ENCODE data around the gene RBM20.

Gene RBM20

GRCh38 chr10:110643653-110644597 is at the start of gene RBM20:
Gene RBM20 (plus strand): TSS chr10:110644336. CDS start chr10:110644455, 119 bp downstream.
- ATAC-seq: peak; percentile 85
- no peak for TF ChIP-seq PATZ1 (CRISPR knock-in tag; IDR thresholded peaks at IDR 0.05; ENCODE audit: borderline replicate concordance)
- TF ChIP-seq CSDC2 (CRISPR knock-in tag; IDR thresholded peaks at IDR 0.05): peak; percentile 61; the same call in 1 of the 2 replicates

DNA sequence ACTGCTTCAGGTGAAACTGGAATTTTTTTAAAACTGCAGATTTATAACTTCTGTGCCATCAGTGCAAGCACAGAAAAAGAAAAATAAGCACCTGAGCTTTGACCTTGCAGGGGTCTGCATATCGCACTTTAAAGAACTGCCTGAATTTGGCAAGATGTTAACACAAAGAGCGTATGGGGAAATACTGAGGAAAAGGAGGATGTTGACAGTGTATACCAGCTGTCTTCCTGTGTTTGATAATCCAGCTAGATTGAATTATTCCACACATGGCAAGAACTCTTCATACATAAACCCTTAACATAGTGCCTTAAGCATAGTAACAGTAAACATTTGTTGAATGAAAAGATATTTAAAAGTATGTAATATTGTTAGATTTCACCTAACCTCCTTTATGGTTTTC is 46.7 kb upstream of the RBM20 start:
- ATAC-seq: no peak
- TF ChIP-seq ZNF70 (CRISPR knock-in tag; IDR thresholded peaks at IDR 0.05): no peak
- TF ChIP-seq PATZ1 (CRISPR knock-in tag; IDR thresholded peaks at IDR 0.05; ENCODE audit: borderline replicate concordance): no peak
- TF ChIP-seq TOX (CRISPR knock-in tag; IDR thresholded peaks at IDR 0.05; ENCODE audit: borderline replicate concordance): no peak
- no peak for TF ChIP-seq ZC3H10 (CRISPR knock-in tag; IDR thresholded peaks at IDR 0.05)

DNA sequence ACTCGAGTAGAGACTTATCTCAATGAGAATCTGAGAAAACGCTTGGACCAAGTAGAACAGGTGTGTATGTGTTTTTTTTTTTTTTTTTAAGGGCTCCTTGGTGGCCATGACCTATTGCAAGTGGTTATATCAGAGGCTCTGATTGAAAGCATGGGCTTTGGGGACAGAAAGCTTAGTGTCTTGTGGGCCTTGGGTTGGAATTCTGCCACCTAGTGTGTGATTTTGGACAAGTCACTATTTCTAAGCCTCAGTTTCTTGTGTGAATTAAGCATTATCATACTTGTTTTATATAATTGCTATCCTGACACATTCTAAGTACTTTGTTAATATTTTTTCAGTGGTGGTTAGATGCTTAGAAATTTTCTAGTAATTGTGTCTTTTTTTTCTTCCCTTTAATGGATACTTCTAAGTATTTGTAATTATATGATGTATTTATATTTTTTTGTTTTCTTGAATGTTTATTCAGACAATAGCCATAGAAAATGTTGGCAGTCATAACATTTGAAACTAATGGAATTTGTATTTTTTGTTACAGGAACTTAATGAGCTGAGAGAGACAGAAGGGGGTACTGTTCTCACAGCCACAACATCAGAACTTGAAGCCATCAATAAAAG is 43.5 kb upstream of the RBM20 start:
- ATAC-seq: peak; percentile 81
- TF ChIP-seq GLIS3 (CRISPR knock-in tag; IDR thresholded peaks at IDR 0.05) (no peak), SNAI2 (CRISPR knock-in tag; IDR thresholded peaks at IDR 0.05) (no peak), OSR1 (CRISPR knock-in tag; IDR thresholded peaks at IDR 0.05) (no peak), ZC3H10 (CRISPR knock-in tag; IDR thresholded peaks at IDR 0.05) (no peak), ESRRG (CRISPR knock-in tag; IDR thresholded peaks at IDR 0.05) (no peak), ZFP3 (CRISPR knock-in tag; IDR thresholded peaks at IDR 0.05) (no peak), ZNF565 (CRISPR knock-in tag; conservative IDR thresholded peaks at IDR 0.05; ENCODE audit: low read depth) (no peak), TOX (CRISPR knock-in tag; IDR thresholded peaks at IDR 0.05; ENCODE audit: borderline replicate concordance) (no peak), CREB5 (CRISPR knock-in tag; IDR thresholded peaks at IDR 0.05; ENCODE audit: low read depth) (no peak), RARB (CRISPR knock-in tag; IDR thresholded peaks at IDR 0.05) (no peak)
- TF ChIP-seq, protein P1, sequence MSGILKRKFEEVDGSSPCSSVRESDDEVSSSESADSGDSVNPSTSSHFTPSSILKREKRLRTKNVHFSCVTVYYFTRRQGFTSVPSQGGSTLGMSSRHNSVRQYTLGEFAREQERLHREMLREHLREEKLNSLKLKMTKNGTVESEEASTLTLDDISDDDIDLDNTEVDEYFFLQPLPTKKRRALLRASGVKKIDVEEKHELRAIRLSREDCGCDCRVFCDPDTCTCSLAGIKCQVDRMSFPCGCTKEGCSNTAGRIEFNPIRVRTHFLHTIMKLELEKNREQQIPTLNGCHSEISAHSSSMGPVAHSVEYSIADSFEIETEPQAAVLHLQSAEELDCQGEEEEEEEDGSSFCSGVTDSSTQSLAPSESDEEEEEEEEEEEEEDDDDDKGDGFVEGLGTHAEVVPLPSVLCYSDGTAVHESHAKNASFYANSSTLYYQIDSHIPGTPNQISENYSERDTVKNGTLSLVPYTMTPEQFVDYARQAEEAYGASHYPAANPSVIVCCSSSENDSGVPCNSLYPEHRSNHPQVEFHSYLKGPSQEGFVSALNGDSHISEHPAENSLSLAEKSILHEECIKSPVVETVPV (CRISPR knock-in tag; IDR thresholded peaks at IDR 0.05): no peak
- TF ChIP-seq, protein P2, sequence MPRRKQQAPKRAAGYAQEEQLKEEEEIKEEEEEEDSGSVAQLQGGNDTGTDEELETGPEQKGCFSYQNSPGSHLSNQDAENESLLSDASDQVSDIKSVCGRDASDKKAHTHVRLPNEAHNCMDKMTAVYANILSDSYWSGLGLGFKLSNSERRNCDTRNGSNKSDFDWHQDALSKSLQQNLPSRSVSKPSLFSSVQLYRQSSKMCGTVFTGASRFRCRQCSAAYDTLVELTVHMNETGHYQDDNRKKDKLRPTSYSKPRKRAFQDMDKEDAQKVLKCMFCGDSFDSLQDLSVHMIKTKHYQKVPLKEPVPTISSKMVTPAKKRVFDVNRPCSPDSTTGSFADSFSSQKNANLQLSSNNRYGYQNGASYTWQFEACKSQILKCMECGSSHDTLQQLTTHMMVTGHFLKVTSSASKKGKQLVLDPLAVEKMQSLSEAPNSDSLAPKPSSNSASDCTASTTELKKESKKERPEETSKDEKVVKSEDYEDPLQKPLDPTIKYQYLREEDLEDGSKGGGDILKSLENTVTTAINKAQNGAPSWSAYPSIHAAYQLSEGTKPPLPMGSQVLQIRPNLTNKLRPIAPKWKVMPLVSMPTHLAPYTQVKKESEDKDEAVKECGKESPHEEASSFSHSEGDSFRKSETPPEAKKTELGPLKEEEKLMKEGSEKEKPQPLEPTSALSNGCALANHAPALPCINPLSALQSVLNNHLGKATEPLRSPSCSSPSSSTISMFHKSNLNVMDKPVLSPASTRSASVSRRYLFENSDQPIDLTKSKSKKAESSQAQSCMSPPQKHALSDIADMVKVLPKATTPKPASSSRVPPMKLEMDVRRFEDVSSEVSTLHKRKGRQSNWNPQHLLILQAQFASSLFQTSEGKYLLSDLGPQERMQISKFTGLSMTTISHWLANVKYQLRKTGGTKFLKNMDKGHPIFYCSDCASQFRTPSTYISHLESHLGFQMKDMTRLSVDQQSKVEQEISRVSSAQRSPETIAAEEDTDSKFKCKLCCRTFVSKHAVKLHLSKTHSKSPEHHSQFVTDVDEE (CRISPR knock-in tag; IDR thresholded peaks at IDR 0.05): no peak

GRCh38 chr10:110601581-110601980 is 42.6 kb upstream of the RBM20 start:
- no peak for ATAC-seq
- no peak for TF ChIP-seq GLIS3 (CRISPR knock-in tag; IDR thresholded peaks at IDR 0.05)
- TF ChIP-seq ZNF70 (CRISPR knock-in tag; IDR thresholded peaks at IDR 0.05): no peak
- TF ChIP-seq PPARA (CRISPR knock-in tag; IDR thresholded peaks at IDR 0.05; ENCODE audit: borderline replicate concordance): no peak
- TF ChIP-seq ISL1 (CRISPR knock-in tag; IDR thresholded peaks at IDR 0.05): no peak
- TF ChIP-seq ZFP3 (CRISPR knock-in tag; IDR thresholded peaks at IDR 0.05): no peak
- no peak for TF ChIP-seq BACH2 (CRISPR knock-in tag; IDR thresholded peaks at IDR 0.05; ENCODE audit: borderline replicate concordance)
- no peak for TF ChIP-seq OSR1 (CRISPR knock-in tag; IDR thresholded peaks at IDR 0.05)
- no peak for TF ChIP-seq SNAI2 (CRISPR knock-in tag; IDR thresholded peaks at IDR 0.05)
- TF ChIP-seq RARB (CRISPR knock-in tag; IDR thresholded peaks at IDR 0.05): no peak
- no peak for TF ChIP-seq CSDC2 (CRISPR knock-in tag; IDR thresholded peaks at IDR 0.05)

Measured in SK-N-SH treated with all-trans-retinoic acid at 6 μM for 48 hours (cell line).